Right forelimb (tissue), 1 donor: Measurements from ENCODE around the gene INPP5D.

Source experiments
- DNase-seq: peaks from one replicate; pipeline ENCODE4 v3.0.0-alpha.2; 2018

The INPP5D gene

GRCh38 chr2:233217892-233218377 lies 157.8 kb downstream of the INPP5D start:
- no peak for DNase-seq

DNA sequence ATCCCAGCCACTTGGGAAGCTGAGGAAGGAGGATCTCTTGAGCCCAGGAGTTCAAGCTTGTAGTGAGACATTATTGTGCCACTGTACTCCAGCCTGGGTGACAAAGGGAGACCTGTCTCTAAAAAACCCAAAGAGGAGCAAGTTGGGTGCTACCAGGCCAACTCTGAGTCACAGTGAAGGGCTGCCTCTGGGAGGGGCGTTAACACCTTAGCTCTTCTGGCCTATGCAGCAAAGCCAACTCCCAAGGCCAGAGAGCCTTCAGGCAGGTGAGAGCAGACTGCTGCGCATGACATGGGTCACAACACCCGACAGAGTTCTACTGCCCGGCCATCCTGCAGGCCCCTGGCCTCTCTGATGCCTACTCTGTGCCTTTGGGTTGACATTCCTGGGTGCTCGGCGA lies 158.7 kb downstream of the INPP5D start:
- no peak for DNase-seq

- no peak for DNase-seq
These were observed 159.7 kb downstream of the INPP5D start for GRCh38 chr2:233219848-233220247.

DNA sequence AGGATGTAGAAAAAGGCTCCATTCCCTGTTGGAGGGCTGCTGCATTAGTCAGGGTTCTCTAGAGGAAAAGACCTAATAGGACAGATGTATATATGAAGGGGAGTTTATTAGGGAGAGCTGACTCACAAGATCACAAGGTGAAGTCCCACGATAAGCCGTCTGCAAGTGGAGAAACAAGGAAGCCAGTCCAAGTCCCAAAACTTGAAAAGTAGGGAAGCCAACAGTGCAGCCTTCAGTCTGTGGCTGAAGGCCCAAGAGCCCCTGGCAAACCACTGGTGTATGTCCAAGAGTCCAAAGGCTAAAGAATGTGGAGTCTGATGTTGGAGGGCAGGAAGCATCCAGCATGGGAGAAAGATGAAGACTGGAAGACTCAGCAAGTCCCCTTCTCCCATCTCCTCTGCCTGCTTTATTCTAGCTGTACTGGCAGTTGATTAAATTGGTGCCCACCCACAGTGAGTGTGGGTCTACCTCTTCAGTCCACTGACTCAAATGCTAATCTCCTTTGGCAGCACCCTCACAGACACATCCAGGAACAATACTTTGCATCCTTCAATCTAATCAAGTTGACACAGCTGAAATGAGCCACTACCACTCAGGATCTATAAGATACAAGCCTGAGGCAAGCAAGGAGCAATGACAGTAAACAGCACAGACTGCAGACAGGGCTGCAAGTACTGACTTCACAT lies 161.4 kb downstream of the INPP5D start:
- DNase-seq: no peak

DNA sequence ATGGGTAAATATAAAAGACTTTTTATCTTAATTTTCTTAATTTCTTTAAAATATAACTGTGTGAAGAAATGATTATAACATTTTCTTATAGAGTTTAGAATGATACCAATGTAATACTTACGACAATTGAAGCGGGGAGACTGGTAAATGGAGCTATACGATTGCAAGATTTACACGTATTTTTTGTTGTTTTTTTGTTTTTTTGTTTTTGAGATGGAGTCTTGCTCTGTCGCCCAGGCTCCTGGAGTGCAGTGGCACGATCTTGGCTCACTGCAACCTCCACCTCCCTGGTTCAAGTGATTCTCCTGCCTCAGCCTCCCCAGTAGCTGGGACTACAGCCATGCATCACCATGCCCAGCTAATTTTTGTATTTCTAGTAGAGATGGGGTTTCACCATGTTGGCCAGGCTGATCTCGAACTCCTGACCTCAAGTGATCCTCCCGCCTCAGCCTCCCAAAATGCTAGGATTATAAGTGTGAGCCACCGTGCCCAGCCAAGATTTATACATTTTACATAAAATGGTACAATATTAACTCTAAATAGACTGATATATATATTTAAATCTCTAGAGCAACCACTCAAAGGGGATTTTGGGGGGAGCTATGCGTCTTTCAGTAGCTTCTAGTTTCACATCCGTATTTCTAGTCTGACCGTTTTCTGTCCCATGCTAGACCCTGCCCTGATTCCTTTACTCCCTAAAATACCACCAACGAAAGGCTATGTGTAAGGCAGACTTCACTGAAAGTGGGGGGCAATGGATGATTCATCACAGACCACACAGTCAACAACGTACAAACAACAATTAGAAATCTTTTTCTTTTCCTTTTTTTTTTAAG lies 163.1 kb downstream of the INPP5D start:
- DNase-seq: no peak

- no peak for DNase-seq
These were observed 165.3 kb downstream of the INPP5D start for GRCh38 chr2:233225230-233226068.

DNA sequence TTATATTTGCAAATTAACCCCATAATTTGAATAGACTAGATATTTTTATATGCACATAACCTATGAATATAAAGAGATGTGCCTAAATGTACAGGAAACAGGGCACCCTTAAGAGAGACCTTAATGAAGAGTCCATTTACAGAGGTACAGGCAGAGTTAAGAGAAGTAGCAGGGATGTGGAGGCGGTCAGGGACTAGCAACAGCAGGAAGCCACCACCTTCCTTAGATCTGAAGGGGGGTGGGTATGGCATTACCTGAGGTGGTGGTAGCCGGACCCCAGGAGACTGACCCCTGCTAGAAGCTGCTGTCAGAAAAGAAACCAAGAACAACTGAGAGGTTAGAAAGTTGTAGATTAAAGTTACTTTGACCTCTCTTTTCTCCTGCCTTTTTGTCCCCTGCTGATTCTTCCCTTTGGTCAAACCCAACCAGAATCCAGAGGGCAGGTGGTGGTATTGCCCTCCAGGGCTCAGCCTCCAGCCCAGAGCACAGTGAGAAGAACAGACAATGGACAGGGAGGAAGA lies 166.4 kb downstream of the INPP5D start:
- no peak for DNase-seq

- no peak for DNase-seq
These were observed 167.3 kb downstream of the INPP5D start for GRCh38 chr2:233227346-233227978.

- DNase-seq: no peak
These were observed 168.2 kb downstream of the INPP5D start for GRCh38 chr2:233228376-233228775.

DNA sequence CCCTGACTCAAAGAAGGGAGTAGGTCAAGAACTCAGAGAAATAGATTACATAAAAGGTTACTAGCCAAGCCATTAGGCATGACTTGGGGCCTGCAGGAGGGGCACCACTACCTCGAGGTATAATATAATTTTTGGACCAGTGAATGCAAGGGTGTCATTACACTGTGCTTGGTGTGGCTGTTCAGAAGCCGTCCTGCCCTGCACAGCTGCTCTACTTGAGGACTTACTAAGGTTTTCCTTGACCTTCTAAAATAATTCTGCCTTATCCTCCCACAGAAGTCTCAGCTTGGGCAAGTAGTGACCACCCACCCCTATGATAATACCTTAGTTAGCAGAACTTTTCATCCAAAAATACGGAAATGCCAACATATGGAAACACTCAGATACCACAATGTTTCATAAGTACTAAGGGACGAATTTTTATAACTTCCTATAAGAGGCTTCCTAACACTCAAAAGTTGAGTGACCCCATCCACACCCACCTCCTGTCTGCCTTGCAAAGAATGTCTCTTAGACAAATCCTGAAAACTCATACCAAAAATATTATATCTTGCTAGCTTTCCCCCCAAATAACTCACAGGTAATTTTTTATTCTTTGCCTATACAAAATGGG lies 173.6 kb downstream of the INPP5D start:
- DNase-seq: no peak

DNA sequence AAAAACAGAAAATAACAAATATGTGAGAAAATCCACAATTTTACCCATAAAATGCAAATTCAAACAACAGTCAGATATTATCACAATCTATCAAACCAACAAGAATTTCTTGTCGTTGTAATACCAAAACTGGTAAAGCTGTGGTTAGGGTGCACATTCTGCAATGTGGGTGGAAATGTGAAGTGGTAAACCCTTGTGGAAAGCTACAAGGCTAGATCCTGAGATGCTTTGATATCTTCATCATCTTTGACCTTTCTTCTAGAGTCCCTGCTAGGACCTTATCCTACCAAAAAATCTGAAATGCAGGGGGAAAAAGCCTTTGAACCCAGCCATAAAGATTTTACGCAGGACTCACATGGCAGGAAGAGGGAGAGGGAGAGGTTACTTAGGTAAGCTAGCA lies 174.1 kb downstream of the INPP5D start:
- no peak for DNase-seq

DNA sequence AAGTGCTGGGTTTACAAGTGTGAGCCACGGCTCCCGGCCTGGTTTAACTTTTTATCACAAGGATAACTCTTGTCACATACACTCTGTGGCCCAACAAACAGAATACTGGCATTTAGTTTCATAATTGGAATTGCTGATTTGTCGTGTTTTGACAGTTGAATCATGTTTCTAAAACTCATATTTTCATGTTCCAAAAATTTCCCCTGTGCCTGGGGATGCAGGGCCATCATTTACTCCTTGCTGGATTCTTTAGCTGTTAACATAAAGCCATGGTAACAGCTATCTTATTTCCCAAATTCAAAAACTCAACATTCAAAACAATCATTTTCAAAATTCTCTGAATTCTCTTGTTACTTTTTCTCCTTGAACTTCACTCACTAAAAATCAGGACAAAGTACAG lies 174.9 kb downstream of the INPP5D start:
- DNase-seq: no peak

- no peak for DNase-seq
These were observed 175.8 kb downstream of the INPP5D start for GRCh38 chr2:233235977-233236376.

DNA sequence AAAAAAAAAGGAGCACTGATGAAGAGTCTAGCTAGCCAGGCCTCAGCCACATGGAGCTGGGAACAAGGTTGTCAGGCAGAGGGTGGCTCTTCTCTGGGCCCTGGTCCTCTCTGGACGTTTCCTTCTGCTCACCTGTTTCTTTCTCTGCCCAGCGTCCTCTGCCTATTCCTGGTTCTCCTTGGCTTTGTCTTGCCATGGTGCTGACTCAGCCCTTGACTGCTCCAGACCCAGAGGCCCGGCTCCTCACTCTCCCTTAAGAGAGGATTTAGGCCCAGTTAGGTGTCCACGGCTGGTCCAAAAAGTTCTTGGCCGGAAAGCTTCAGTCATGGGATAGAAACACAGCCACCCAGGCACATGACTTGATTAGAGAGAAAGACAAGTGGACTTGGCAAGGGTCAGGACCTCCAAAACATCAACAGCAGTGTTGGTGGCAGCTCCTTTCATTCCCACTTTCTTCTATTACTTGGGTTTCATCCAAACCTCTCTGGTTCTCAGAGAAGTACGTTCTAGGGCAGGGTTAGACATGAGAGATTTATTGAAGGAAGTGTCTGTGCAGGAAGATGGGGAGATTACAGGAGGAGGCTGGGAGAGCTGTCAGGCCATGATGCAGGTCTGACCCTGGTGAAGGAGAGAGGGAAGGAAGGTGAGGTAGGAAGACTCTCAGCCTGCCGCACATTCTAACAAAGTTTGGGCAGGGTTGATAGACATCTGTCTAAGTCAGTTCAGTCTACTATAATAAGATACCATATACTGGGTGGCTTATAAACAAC lies 176.9 kb downstream of the INPP5D start:
- no peak for DNase-seq

DNA sequence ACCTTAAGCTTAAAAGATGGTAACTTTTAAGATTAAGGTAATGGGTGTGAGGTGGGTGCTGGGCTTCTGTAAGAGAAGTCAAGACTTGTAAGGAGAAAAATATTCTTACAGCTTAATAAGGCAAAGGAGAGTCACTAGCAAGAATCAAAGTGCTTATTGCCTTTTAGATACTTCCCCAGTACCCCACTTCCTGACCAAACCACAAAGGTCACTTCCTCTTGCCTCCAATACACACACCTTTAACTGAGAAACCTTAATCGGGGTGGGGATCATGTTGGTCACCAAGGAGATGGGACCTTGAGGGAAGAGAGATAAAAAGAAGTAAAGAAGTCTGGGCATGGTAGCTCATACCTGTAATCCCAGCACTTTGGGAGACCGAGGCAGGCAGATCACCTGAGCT lies 180.8 kb downstream of the INPP5D start:
- no peak for DNase-seq

DNA sequence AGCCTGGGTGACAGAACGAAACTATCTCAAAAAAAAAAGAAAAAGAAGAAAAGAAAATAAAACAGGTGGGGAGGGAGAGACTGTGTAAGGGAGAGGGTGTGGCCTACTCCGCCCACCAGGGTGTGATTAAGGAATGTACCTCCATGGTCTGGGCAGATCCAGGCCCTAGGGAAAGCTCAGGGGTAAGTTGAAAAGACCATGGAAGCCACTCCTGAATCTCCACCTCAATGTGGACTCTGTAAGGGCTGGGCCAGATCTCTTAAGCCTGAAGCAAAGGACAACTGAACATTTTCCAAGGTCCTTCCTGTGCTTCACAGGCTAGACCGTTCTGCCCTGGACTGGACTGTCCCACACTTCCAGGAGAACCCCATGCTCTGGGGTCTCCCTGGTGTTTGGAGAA lies 181.7 kb downstream of the INPP5D start:
- DNase-seq: no peak

DNA sequence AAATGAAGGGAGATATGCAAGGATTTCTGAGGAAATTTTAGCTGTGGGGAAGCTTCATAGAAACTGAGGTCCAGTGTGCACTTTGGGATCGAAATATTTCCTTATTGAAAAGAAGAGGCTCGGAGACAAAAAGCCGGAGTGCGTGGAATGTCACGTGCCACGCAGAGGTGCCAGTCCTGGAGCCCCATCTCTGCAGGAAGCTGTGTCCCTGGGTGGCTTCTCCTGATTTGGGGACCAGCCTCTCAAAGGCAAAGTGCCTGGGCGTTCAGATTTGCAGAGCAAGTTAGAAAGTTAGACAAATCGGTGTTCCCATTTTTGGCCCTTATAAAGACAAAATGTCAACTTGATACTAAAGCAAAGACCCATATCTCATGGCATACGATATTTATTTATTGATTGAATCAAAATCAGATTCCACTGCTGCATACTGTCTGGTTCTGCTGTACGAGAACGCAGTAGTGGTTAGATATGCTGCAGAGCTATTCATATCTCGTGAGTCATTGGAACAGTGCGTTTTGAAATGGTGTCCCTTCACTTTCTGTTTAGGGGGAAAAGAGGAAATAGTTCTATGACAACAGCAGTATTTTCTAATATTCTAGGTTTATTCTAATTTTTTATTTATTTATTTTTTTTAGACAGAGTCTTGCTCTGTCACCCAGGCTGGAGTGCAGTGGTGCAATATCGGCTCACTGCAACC lies 182.2 kb downstream of the INPP5D start:
- no peak for DNase-seq

DNA sequence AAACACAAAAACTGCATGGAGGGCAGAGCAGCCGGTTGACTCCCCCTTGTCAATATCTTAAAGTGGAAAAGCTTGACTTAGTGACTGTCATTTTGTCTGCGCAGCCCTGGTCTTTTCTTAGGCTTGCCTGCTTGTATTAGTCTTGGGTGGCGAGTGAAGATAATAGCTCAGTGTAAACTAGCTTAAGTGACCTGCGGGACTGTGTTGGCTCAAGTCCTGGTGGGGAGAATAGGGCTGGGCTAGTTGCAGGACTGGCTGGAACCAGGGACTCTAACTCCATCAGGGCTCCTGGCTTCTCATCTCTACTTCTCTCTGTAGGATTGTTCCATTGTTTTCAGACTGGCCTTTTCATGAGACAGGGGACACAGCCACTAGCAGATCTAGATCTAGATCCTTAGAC lies 183.2 kb downstream of the INPP5D start:
- DNase-seq: no peak

DNA sequence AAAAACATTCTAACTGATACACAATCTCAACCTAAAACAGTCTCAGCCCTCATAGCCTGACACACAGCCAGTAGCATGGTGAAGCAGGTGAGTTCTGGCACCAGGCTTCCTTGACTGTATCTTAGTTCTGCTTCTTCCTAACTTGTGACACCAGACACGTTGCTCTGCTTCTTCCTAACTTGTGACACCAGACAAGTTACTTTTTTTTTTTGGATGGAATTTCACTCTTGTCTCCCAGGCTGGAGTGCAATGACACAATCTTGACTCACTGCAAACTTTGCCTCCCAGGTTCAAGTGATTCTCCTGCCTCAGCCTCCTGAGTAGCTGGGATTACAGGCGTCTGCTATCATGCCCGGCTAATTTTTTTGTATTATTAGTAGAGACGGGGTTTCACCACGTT lies 184.7 kb downstream of the INPP5D start:
- DNase-seq: no peak

DNA sequence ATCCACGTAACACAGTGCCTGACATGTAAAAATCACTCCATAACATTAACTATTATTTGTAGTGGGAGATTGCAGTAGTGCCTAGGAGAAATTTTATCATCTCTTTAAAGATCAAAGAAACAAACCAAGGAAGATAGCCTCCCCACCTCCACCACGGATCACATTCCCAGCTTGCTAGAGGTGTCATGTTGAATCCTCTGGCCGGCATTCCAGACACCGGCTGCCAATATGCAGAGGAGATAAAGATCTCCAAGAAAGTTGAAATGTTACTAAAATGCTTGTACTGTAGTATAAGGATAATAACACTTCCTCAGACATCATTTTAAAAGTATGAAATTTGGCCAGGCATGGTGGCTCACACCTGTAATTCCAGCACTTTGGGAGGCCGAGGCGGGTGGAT lies 185.3 kb downstream of the INPP5D start:
- DNase-seq: no peak

- DNase-seq: no peak
These were observed 187.0 kb downstream of the INPP5D start for GRCh38 chr2:233247116-233247515.
